Activated naive CD4-positive, alpha-beta T cell treated with anti-CD3 and anti-CD28 coated beads for 36 hours (primary cell): ENCODE measurements around the gene ALG14. TPM values are rescaled to one million over a fixed set of nuclear protein-coding genes. Genes with fewer than 3 reads are reported as not detected.

Source experiments
- CTCF ChIA-PET: fragments of 350-600 bp; sonication (Branson Sonifier 250); formaldehyde crosslinking; loops from one replicate; lab custom pipeline; 2021; ENCODE audit warnings: antibody characterized with exemption; lab: Charles Lee
- DNase-seq: peaks from one replicate; pipeline ENCODE4 v3.0.0-alpha.2; 2020
- H3K27ac Mint-ChIP-seq: one replicate; pipeline ENCODE4 v1.8.0; 2021; ENCODE audit warnings: mild to moderate bottlenecking, mixed read lengths
- H3K27me3 Mint-ChIP-seq: one replicate; pipeline ENCODE4 v1.8.0; 2021; ENCODE audit warnings: low read depth, mixed read lengths
- H3K36me3 Mint-ChIP-seq: one replicate; pipeline ENCODE4 v1.8.0; 2021; ENCODE audit warnings: low read depth, mixed read lengths
- H3K4me1 Mint-ChIP-seq: one replicate; pipeline ENCODE4 v1.8.0; 2021; ENCODE audit warnings: low read depth, mixed read lengths
- H3K4me3 Mint-ChIP-seq: one replicate; pipeline ENCODE4 v1.8.0; 2021; ENCODE audit warnings: mild to moderate bottlenecking, moderate library complexity, mixed read lengths
- H3K9me3 Mint-ChIP-seq: one replicate; pipeline ENCODE4 v1.8.0; 2021; ENCODE audit warnings: mixed read lengths
- intact Hi-C: fragments of 100-400 bp; cut with micrococcal nuclease; formaldehyde crosslinking; loops from one replicate; pipeline ENCODE4 v1.15.1; 2023
- total RNA-seq, 2 experiments: library from RNA; stranded (reverse); gene quantifications; one replicate each; pipeline ENCODE4 v1.2.3, GENCODE V29; 2021

The ALG14 gene
- total RNA-seq, 2 experiments from 2014 or later = 4.1 to 6.2 TPM

DNA sequence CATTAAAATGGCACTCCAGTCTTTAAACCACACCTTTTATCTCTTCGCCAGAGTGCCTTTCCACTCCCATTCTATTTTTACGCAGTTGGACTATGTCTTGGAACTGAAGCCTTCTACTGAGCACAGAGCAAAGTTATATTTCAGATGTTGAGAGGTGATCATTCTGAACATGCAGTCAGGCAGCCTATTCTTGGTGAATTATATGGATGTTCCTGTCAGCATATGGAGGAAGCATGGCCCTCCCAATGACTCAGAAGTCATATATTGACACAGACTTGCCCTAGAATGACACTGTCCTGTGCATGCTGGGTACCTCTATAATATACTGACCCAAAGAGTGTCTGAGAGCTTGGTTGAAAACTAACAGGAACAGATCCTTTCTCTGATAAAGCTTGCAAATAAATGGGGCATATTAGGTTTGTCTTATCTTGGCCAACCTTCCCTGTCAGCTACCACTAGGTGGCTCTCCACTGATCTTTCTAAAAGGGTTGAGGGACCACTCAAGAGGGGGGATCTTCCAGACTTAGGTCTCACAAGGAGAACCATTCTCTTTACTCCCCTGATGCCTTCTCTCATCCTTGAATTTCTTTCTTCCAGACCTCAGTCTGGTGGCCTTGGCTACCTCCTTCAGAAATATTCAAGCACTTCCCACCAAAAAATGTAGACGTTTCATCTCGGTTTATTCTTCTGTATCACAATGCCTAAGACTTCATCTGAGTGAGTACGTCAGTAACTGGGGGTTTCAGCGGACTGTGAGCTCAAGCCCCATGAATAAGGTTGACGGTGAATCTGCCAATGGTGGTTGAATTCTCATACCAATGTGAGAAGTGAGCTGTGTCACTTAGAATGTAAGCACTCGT, 11.8 kb upstream of the ALG14 start:
- CTCF ChIA-PET = interaction anchor here (0.6 to 2.8 kb wide), 24 partner anchors 10 to 279 kb away, joined by 3 to 18 read pairs (median 4); partner anchors contain the start of genes ALG14 and RWDD3
- intact Hi-C loops = loop anchor here (1.0 kb wide), 1 partner anchor 150 kb away; the partner anchor contains the start of gene RWDD3
- no peak overlapping the region for H3K4me3 Mint-ChIP-seq
- H3K36me3 Mint-ChIP-seq = no peaks in the 10 kb centered on the region
- no peaks in the 10 kb centered on the region for H3K9me3 Mint-ChIP-seq
- no peaks in the 10 kb centered on the region for H3K27me3 Mint-ChIP-seq
- no peak overlapping the region for H3K27ac Mint-ChIP-seq
- no peaks in the 10 kb centered on the region for H3K4me1 Mint-ChIP-seq
- peak; percentile 38 for DNase-seq

DNA sequence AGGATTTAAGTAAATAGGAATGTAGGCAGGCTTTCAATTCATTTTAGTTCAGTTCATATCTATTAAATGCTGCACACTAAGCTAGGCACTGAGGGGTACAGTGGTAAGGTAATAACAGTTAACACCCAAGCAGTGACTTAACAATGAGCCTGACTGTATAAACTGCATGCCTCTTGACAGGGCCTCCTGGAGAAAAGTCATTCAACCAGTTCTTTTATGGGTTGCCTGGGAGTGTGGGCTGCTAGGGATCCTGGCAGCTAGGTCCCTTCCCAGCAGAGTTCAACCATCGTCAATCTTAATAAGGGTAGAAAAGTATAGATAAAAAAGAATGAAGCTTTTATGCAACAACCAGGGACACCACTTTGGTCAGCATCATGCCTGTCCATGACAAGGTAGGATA, 8.1 kb upstream of the ALG14 start:
- H3K27me3 Mint-ChIP-seq = peaks cover 2% of the 10 kb centered on the region
- H3K9me3 Mint-ChIP-seq = no peaks in the 10 kb centered on the region
- no peak overlapping the region for H3K4me3 Mint-ChIP-seq
- CTCF ChIA-PET = interaction anchor here (1.3 to 1.5 kb wide), 2 partner anchors 155 to 227 kb away, joined by 3 to 4 read pairs; no protein-coding TSS in a partner anchor
- H3K4me1 Mint-ChIP-seq = no peaks in the 10 kb centered on the region
- no peaks in the 10 kb centered on the region for H3K36me3 Mint-ChIP-seq
- no peak for DNase-seq
- intact Hi-C loops = no loop called here
- no peak overlapping the region for H3K27ac Mint-ChIP-seq

DNA sequence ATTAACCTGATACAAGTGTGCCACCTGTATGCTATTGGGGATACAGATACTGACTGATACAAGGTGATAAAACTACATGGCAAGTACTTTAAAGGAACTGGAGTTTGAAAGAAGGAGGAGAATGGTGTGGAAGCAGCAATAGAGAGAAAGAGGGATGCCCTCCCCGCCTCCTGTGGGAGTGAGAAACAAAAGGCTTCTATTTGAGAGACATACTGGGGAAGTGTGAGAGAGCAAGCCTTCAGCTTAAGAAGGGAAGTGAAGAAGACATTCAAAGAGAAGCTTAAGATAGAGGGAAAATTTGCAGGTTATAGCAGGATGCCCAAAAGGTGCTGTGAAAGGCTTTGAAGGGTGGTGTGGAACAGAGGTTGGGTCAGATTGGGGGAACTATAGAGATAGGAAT, 7.7 kb upstream of the ALG14 start:
- H3K27me3 Mint-ChIP-seq = peaks cover 2% of the 10 kb centered on the region
- DNase-seq = no peak
- no peak overlapping the region for H3K27ac Mint-ChIP-seq
- H3K9me3 Mint-ChIP-seq = no peaks in the 10 kb centered on the region
- H3K36me3 Mint-ChIP-seq = no peaks in the 10 kb centered on the region
- CTCF ChIA-PET = interaction anchor here (1.5 kb wide), 1 partner anchor 226 kb away, joined by 4 read pairs; no protein-coding TSS in a partner anchor
- intact Hi-C loops = no loop called here
- no peaks in the 10 kb centered on the region for H3K4me1 Mint-ChIP-seq
- no peak overlapping the region for H3K4me3 Mint-ChIP-seq

DNA sequence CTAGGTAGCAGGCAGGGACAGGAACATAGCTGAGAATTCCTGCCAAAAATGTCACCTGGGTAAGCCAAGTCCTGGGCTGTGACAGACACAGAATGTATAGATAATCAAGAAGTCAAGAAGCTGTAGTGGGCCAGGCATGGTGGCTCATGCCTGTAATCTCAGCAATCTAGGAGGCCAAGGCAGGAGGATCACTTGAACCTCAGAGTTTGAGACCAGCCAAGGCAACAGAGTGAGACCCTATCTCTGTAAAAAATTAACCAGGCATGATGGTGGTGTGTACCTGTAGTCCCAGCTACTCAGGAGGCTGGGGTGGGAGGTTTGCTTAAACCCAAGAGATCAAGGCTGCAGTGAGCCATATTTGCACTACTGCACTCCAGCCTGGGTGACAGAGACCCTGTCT, 3.3 kb upstream of the ALG14 start:
- CTCF ChIA-PET = interaction anchor here (1.9 to 2.6 kb wide), 2 partner anchors 158 to 222 kb away, joined by 7 read pairs; partner anchors contain the start of gene RWDD3

DNA sequence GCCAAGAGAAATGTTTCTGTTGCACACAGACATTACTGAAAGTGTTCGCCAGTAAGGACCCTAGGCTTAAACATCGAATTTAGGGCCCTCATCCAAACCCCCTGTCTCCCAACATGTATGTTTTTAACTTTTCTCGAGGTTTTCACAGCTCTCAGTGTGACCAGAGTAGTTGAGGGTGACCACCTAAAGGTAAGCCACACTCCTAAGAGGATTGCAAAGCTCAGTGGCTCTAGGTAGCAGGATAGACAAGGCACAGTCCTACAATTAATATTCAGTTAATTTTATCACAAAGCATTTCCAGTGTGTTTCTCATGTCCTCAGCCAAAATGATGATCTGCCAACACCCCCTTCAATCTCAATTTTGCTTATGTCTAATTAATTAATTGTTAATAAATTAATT, 695 bp upstream of the ALG14 start:
- Mint-ChIP-seq H3K4me3 (peak overlapping the region; percentile 91), H3K4me1 (peaks cover 12% of the 10 kb centered on the region), H3K27ac (peak overlapping the region; percentile 95), H3K36me3 (peaks cover 4% of the 10 kb centered on the region), H3K27me3 (peaks cover 2% of the 10 kb centered on the region), H3K9me3 (no peaks in the 10 kb centered on the region)
- intact Hi-C loops = loop anchor here (1.0 to 5.0 kb wide), 4 partner anchors 219 to 1648 kb away; partner anchors contain the start of genes F3 and PTBP2
- CTCF ChIA-PET = interaction anchor here (1.0 to 2.6 kb wide), 4 partner anchors 11 to 160 kb away, joined by 3 to 18 read pairs (median 7); partner anchors contain the start of genes RWDD3 and TLCD4
- no peak for DNase-seq

More for the DNA sequence above, 3.3 kb upstream of the ALG14 start:
- peaks cover 1% of the 10 kb centered on the region for H3K36me3 Mint-ChIP-seq
- H3K4me3 Mint-ChIP-seq = no peak overlapping the region
- H3K4me1 Mint-ChIP-seq = peaks cover 10% of the 10 kb centered on the region
- DNase-seq = no peak
- H3K27me3 Mint-ChIP-seq = peaks cover 2% of the 10 kb centered on the region
- no peak overlapping the region for H3K27ac Mint-ChIP-seq
- intact Hi-C loops = no loop called here
- H3K9me3 Mint-ChIP-seq = no peaks in the 10 kb centered on the region

DNA sequence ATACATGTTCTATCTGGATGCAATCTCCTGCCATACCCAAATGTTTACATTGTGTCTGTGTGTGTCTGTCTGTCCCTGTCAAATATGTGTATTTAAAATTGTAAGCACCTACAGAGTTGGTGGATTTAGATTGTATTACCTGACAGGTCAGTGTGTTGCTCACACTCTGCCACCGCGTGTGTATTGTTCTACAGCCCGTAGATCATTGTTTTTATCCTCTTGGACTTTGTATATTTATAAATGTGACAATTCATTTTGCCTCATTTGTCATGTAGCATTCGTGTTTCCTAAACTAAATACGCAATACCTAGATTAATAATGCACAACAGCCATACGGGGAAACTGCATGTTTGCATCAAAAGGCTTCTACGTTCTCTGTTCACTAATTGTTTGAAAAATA, 634 bp downstream of the ALG14 start:
- Mint-ChIP-seq H3K36me3 (peaks cover 4% of the 10 kb centered on the region), H3K4me1 (peaks cover 12% of the 10 kb centered on the region), H3K27ac (peak overlapping the region; percentile 95), H3K4me3 (peak overlapping the region; percentile 91), H3K27me3 (peaks cover 2% of the 10 kb centered on the region), H3K9me3 (no peaks in the 10 kb centered on the region)
- CTCF ChIA-PET = interaction anchor here (1.4 to 2.6 kb wide), 2 partner anchors 46 to 162 kb away, joined by 4 to 8 read pairs; partner anchors contain the start of genes RWDD3 and TLCD4
- DNase-seq = no peak
- intact Hi-C loops = loop anchor here (1.0 to 5.0 kb wide), 8 partner anchors 45 to 685 kb away; partner anchors contain the start of genes ABCD3, CNN3, F3 and RWDD3

DNA sequence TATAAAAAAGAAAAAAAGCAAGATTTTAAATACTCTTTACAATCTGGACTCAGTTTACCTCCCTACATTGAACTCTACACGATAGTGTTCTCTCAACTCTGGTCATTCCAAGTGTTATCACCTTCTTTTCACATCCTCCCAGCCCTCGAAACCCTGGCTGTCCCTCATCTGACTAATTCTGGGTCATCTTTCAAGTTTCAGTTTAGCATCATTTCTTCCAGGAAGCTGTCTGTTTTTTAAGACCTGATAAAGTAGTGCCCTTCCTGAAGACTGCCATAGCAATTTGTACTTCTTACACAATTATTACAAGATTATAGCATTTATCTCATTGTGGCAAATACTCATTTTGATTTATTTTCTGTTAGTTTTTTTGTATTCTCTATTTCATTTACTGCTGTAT, 1.2 kb downstream of the ALG14 start:
- Mint-ChIP-seq H3K27ac (no peak overlapping the region), H3K4me3 (peak overlapping the region; percentile 91), H3K27me3 (peaks cover 2% of the 10 kb centered on the region), H3K9me3 (no peaks in the 10 kb centered on the region), H3K4me1 (peaks cover 12% of the 10 kb centered on the region), H3K36me3 (peaks cover 4% of the 10 kb centered on the region)
- CTCF ChIA-PET = interaction anchor here (1.4 kb wide), 1 partner anchor 162 kb away, joined by 4 read pairs; the partner anchor contains the start of gene RWDD3
- intact Hi-C loops = loop anchor here (5.0 kb wide), 2 partner anchors 529 to 684 kb away; partner anchors contain the start of gene F3
- DNase-seq = peak; percentile 15

DNA sequence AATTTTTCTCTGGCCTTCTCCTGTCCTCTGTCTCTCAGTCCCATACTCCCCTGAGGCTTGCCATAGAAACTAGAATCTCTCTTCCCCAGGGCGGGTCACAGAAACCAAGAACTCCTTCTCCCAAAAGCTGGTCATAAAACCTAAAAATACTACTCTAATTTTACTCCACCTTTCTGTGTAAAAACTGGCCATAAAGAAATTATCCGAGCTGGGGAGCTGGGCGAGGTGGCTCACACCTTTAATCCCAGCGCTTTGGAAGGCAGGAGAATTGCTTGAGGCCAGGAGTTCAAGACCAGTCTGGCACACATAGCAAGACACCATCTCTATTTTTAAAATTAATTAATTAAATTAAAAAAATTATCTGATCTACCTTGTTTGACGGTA, 3.0 kb downstream of the ALG14 start:
- no peaks in the 10 kb centered on the region for H3K27me3 Mint-ChIP-seq
- no peak for DNase-seq
- H3K4me3 Mint-ChIP-seq = no peak overlapping the region
- peaks cover 12% of the 10 kb centered on the region for H3K4me1 Mint-ChIP-seq
- no peak overlapping the region for H3K27ac Mint-ChIP-seq
- no peaks in the 10 kb centered on the region for H3K9me3 Mint-ChIP-seq
- intact Hi-C loops = loop anchor here (5.0 kb wide), 2 partner anchors 527 to 682 kb away; partner anchors contain the start of gene F3
- CTCF ChIA-PET = interaction anchor here (0.5 kb wide), 1 partner anchor 215 kb away, joined by 3 read pairs; no protein-coding TSS in a partner anchor
- peaks cover 9% of the 10 kb centered on the region for H3K36me3 Mint-ChIP-seq

DNA sequence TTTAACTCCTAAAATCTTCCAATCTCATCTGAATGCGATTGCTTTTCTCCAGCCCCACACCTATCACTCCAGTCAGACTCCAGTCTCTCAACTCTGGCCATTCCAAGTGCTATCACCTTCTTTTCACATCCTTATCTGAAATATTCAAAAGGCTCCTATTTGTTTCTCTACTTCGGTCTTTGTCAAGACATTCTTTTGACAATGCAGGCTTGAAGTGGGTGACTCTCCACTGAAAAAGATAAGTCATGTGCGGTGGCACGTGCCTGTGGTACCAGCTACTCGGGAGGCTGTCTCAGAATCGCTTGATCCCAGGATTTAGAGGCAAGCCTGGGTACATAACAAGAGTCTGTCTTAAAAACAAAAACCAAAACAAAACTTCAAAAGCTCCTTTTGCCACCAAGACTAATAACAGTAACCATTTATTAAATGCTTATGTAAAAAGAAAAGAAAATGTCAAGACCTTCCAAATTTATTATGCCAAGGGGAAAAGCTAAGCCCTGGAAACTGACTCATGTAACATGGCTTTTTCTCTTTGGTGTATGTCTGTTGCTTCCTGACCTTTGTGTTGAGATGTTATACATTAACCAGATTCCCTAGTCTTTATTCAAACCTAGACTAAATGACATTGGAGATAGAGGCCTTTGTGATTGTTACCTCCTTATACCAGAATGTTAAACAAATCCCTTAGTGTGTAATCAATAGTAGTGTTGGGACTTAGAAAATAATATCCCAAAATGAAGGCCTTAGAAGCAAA, 3.6 kb downstream of the ALG14 start:
- CTCF ChIA-PET = interaction anchor here (0.5 kb wide), 1 partner anchor 214 kb away, joined by 3 read pairs; no protein-coding TSS in a partner anchor
- no peak for DNase-seq
- intact Hi-C loops = no loop called here
- Mint-ChIP-seq H3K4me3 (no peak overlapping the region), H3K27me3 (no peaks in the 10 kb centered on the region), H3K9me3 (no peaks in the 10 kb centered on the region), H3K4me1 (peaks cover 12% of the 10 kb centered on the region), H3K27ac (no peak overlapping the region), H3K36me3 (peaks cover 13% of the 10 kb centered on the region)

DNA sequence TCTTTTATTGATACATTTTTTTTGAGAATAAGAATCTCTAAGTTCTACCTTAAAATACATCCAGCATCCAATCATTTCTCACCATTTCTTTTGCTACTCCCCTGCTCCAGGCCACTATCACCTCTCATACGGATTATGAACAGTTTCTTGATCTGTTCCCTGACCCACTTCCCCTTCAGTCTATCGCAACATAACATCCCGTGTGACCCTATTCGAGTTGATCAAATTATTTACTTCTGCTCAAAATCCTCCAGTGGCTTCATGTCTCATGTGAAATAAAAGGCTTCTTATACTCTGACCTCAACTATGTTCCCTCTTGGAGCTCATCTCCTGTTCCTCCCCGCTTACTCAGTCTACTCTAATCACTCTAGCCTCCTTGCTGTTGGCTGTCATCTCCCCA, 5.2 kb downstream of the ALG14 start:
- Mint-ChIP-seq H3K27ac (no peak overlapping the region), H3K4me3 (no peak overlapping the region), H3K36me3 (peaks cover 25% of the 10 kb centered on the region), H3K9me3 (no peaks in the 10 kb centered on the region), H3K4me1 (peaks cover 12% of the 10 kb centered on the region), H3K27me3 (no peaks in the 10 kb centered on the region)
- CTCF ChIA-PET = interaction anchor here (0.8 kb wide), 1 partner anchor 167 kb away, joined by 3 read pairs; the partner anchor contains the start of gene RWDD3
- intact Hi-C loops = no loop called here
- no peak for DNase-seq

DNA sequence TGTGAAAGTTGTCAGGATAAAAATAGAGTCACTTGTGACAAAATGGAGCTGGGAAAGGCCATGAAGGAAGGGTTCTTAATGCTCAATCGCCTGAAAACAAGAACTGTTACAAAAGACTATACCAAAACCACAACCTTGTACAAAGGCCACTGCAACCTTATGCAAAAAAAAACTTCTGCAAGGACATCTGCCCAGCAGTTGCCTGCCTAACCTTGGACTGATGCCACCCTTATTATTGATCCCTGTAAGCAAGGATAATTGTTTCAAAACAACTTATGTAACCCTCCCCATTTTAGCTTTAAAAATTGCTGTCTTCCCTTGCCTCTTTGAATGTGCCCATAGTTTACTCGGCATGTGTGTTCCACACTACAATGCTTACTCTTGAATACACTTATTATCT, 5.7 kb downstream of the ALG14 start:
- Mint-ChIP-seq H3K9me3 (no peaks in the 10 kb centered on the region), H3K27ac (no peak overlapping the region), H3K27me3 (no peaks in the 10 kb centered on the region), H3K4me3 (no peak overlapping the region), H3K4me1 (peaks cover 11% of the 10 kb centered on the region), H3K36me3 (peaks cover 27% of the 10 kb centered on the region)
- intact Hi-C loops = no loop called here
- no peak for DNase-seq
- CTCF ChIA-PET = interaction anchor here (0.8 kb wide), 1 partner anchor 167 kb away, joined by 3 read pairs; the partner anchor contains the start of gene RWDD3
